GM21825 (cell line): ENCODE measurements around the gene BLOC1S6.
A peak's percentile ranks its signal among the peaks of the same experiment; 100 is the strongest.

ENCODE experiments used
- ATAC-seq: cut with Tn5 transposase; IDR thresholded peaks from one replicate; pipeline ENCODE4 v1.9.1; 2021; ENCODE audit warnings: mild to moderate bottlenecking, moderate library complexity; ENCODE audit not compliant: unreplicated experiment

The BLOC1S6 gene

DNA sequence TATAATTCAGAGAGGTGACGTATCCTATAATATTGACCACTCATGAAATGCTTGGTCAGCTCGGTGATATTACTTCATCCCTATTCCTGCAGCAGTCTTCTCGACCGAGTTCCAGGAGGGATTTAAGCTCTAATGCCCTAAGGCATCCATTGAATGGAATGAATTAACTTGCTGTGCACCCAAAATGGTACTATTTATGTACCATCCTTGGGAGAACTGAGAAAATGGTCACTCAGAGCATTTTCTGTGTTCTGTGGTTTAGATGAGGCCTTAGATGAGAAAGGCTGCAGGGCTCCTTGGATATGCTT is 638 bp downstream of the BLOC1S6 start:
- no peak for ATAC-seq

DNA sequence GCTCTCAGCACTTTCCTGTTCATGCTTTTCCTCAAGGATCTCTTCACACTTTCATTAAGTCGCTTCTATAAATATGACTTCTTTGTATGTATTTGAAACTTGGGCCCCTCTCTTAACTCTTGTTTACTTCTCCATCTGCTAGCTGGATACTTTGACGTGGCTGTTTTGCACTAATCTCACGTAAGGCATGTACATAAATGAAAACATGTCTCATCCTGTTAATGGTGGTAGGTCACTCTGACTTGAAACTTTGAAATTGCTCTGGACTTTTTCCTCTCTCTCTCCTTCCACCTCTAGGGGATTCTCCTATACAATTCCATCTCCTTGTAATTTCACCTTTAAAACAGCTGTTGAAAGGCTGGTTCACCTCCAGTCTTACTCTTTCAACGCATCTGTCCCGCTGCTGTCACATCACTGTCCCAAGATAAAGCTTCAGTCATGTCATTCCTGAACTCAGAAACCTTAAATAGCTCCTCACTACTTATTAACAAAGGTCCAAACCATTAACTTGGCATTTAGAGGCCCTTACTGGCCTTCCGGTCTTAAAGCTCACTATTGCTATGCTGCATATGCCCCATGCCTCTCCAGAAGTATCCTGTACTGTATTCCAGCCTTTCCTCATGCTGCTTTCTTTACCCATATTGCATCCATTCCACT is 1.2 kb downstream of the BLOC1S6 start:
- ATAC-seq: no peak

DNA sequence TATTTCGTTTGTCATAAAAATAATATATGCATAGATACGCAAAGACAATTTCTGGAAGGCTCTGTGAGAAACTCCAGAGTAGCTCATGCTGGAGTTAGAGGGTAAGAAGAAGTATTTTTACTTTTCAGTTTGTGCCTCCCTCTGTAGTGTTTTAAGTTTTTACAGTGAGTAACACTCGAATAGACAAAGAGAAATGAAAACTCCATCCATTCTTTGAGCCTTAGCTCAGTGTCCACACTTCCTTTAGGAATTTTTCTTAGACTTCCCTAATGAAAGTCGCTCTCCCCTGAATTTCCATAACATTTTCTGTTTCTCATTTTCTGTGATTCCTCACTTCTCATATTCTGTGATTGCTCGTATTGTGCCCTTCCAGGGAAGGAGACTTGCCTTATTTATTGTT is 2.1 kb downstream of the BLOC1S6 start:
- ATAC-seq: no peak

DNA sequence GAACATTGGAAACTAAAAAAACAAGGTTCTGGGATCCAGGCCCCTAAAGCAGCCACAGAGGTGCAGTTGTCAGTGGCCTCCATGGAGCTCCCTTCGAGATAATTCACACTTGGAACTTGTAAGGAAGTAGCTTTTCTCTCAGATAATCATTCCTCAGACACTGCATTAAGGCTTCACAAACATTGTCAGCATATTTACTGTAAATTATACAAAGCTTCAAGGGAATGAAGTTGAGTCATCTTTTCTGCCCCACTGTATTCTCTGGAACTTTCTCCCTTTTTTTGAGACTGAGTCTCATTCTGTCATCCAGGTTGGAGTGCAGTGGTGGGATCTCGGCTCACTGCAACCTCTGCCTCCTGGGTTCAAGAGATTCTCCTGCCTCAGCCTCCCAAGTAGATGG is 7.1 kb downstream of the BLOC1S6 start:
- ATAC-seq: no peak

DNA sequence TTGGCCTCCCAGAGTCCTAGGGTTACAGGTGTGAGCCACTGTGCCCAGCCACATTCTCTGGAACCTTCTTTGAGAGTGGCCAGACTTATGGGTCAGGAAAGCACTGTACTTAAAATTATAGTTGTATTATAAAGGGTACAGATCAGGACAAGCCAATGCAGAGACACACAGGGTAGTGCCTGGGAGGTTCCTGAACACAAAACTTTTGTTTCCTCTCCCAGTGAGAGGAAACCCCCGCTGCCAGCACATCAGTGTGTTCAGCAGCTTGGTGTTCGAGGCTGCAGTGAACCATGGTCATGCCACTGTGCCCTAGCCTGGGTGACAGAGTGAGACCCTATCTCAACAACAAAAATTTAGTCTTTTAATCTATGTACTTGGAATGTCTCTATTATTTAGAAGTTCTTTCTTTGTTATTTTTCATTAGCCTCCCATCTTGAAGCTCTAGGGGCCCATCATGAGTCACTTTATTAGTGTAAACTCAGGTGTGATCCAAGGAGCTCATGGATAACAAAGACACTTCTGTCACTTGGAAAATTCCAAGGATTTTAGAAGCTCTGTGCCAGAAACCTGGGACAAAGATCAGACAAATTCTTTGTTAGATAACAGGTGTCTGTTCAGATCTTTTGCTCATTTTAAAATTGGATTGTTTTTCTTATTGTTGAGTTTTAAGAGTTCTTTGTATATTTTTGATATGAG is 7.8 kb downstream of the BLOC1S6 start:
- ATAC-seq: no peak

DNA sequence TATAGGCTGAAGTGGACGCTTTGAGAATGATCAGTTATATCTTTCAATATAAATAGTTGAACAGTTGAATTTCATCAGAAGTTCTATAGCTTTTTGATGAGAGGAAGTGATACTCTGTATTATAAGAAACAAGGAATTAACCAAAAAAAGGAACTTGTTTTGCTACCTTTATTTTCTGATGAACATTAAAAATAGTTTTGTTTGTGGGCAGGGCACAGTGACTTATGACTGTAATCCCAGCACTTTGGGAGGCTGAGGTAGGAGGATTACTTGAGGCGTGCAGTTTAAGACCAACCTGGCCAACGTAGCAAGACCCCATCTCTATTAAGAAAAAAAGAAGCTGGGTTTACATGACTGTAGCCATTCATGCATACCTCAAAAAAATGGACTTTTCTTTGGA is 16.7 kb downstream of the BLOC1S6 start:
- no peak for ATAC-seq

DNA sequence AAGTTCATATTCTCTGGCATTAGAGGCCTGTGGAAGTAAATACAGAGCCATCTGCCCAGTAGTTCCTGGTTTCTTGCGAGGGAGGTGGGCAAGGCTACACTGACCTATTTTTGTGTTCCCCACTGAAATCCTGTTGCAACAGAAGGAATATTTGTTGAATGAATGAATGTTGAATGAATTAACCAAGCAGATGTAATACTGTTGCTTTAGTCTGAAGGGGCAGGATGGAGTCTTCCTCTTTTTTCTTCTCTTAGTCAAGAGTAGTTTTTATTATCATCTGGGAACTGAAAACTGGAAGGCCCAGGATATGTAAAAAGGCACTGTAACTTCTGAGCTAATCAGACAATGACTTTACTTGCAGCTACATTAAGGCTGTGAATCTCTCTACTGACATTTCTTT is 17.1 kb downstream of the BLOC1S6 start:
- no peak for ATAC-seq

DNA sequence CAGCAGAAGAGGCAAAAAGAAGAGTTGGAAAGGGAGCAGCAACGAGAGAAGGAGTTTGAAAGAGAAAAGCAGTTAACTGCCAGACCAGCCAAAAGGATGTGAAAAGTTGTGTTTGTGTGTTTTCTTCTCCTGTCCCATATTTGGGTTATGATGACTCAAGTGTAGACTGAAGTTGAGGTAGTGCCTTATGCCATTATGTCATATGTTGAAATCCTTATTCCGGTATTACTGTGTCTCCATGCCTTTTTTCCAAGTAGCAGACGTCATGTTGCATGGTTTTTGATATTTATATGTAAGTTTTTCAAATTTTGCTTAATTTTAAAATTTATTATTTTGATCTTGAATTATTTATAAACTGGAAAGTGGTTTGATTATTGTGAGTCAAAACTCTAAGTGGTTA is 19.2 kb downstream of the BLOC1S6 start:
- no peak for ATAC-seq

DNA sequence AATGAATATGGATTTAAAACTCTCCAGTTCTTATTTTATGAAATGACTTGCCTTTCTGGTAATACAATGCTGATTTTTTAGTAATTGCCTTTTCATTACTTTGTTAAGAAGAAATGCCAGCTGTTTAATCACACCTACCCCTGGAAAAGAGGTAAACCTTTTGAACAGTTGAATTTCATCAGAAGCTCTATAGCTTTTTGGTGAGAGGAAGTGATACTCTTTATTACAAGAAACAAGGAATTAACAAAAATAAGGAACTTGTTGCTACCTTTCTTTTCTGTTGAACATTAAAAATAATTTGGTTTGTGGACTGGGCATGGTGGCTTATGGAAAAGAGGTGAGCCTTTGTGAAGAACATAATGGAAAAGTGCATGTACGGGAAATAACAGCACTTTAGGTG is 19.7 kb downstream of the BLOC1S6 start:
- ATAC-seq: no peak

DNA sequence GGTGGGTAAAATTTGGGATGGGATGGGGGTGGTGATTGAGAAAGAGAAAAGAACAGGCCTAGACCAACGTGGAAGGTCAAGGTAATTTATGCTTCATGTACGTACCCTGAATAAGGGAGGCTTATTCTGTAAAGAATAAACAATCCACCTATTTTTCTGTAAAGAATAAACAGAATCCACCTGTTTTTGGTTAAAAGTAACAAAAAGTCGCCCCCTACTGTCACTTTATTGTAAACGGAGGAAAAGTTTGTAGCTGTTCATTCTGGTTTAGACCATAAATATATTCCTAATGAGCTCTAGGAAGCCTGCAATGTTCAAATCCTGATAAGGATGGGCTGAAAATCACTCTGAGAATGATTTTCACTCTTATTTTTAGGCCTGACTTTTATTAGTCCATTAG is 24.1 kb downstream of the BLOC1S6 start:
- ATAC-seq: no peak

DNA sequence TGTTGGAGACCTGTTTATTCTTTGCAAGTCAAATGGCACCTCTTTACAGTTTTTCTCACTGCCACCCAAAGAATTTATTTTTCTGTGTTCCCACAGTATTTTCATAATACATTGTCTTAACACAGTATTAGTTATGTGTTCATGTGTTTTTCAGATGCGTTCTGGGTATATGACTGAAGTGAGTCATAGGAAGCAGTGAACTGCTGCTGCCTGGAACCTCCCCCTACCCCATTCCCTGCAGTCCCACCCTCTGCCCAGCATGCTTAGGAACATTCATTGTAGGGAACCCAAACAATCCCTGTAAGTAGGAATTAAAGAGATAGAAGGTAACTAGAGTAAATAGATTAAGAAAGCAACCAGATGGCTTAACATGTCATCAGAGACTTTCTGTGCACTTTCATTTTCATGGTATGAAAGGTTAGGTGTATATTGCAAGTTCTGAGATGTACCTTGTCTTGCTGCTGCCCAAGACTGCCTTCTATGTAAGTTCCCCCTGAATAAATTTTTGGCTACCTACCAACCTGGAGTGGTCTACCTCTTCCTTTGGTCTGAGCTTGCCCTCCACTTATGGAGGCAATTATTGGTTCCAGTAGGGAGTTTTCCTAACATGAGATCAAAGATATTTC is 25.7 kb downstream of the BLOC1S6 start:
- ATAC-seq: no peak

DNA sequence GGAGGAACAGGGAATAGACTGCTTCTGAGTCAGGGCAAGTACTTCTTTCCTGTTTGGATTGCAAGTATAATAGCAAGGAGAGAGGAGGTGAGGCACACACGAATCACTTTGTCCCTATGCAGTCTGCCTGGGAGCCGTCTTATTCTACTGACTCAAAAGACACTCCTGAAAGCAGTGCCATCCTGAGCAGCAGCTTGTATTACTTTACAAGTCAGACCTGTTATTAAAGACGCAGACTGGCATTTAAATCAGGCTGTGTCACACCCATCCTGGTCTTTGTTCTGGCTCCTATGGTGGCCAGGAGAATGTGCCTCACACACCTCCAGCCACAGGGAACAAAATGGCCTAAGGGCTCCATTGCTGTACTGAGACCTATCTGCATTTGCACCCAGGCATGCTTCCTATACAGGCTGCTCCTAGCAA is 29.7 kb downstream of the BLOC1S6 start:
- ATAC-seq: no peak

DNA sequence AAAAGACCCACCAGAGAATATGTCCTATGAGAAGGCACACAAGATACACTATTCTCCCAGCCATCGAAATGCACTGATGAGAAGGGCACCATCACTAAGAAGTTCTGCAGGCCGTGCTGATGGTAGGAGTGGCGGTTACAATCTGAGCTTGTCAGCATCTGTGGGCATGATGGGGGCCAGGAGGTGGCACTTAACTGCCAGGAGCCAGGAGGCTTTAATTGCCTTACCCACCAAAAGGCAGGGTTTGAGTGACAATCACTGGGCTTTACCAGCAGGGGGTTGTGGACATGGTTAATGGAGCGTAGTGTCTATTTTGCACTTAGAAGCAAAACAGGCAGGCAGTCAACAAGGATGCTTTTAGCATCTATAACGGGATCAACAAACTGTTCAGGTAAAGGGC is 31.6 kb downstream of the BLOC1S6 start:
- no peak for ATAC-seq

DNA sequence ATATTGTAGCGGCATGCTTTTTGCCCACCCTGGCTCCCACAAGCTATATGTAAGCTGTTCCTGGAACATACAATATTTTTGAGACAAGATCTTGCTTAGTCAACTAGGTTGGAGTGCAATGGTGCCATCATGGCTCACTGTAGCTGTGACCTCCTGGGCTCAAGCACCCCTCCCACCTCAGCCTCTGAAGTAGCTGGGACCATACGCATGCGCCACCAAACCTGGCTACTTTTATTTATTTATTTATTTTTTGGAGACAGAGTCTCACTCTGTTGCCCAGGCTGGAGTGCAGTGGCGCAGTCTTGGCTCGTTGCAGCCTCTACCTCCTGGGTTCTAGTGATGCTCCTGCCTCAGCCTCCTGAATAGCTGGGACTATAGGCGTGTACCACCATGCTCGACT is 41.0 kb downstream of the BLOC1S6 start:
- no peak for ATAC-seq

DNA sequence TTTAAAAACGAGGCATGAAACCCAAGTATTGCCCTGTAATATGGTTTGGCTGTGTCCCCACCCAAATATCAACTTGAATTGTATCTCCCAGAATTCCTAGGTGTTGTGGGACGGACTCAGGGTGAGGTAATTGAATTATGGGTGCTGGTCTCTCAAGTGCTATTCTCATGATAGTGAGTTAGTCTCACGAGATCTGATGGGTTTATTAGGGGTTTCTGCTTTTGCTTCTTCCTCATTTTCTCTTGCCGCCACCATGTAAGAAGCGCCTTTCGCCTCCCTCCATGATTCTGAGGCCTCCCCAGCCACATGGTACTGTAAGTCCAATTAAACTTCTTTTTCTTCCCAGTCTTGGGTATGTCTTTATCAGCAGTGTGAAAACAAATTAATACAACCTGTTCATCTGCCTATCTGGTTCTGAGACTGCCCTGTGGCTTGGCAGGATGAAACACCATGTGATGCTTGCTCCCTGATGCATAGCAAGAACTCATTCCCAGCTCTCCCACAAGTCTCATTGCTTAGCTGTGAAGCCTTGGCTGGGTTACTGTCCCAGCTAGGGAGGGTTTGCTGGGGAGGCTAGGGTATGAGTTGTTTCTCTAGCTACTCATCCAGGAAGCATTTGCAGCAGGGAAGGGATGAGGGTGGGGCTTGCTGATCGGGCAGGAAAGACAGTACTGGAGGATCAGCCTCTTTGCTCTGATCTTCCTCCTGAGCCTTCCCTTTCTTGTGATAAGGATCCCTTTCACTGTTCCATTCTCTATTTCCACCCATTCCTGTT is 43.9 kb downstream of the BLOC1S6 start:
- no peak for ATAC-seq

DNA sequence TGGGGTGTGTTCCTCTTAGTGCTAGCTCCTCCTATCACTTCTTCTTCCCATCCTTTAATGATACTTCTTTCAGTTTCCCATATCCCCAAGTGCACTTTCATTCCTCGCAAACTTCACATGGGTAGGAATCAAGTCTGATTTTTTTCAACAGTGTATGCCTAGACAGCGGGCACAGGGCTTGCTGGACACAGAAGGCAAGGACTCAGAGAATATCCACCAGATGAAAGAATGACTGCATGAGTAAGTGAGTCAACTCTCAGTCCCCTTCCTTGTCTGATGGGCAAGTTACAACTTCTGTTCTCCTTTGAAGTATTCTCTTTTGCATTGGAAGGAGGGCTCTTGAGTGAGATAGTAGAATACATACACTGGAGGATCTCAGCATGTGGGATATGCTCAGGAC is 44.6 kb downstream of the BLOC1S6 start:
- ATAC-seq: no peak

DNA sequence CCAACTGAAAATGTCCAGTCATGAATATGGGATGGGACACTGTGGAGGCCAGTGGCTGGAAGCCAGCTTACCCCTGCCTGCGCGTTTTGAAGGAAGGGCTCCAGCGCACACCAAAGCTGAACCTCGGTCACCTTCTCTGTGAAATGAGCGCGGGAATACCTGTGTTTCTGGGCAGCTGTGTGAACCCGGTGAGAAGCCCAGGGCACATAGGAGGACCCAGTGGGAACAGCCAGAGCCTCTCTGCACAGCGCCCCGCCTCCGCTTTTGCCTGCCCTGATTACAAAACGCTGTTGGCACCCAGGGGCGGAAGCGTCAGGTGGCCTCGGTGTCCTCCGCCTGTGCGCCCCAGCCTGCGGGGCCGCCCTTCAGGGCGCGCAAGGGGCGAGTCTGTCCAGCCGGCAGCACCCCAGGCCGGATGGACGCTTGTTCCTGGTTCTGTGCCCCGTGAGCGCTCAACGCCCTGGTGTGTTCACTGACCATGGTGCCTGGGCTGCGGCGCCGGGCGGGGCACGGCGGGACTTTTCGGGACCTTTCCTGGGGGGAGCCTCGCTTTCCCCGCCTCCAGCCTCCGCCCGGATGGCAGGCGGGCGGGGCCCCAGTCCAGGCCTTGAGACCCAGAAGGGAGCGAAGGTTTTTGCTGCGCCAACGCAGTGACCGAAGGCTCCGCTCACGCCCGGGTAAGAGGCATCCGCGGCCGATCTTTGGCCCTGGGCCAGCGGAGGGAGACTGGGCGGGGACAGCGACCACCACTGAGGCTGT is 47.4 kb downstream of the BLOC1S6 start, which contains the start of gene SQOR:
Gene SQOR, plus strand, starts transcription at position 598 of the 759 bp plus-strand sequence. CDS start 23,895 bp downstream, outside the sequence.
- peak; percentile 62 for ATAC-seq

DNA sequence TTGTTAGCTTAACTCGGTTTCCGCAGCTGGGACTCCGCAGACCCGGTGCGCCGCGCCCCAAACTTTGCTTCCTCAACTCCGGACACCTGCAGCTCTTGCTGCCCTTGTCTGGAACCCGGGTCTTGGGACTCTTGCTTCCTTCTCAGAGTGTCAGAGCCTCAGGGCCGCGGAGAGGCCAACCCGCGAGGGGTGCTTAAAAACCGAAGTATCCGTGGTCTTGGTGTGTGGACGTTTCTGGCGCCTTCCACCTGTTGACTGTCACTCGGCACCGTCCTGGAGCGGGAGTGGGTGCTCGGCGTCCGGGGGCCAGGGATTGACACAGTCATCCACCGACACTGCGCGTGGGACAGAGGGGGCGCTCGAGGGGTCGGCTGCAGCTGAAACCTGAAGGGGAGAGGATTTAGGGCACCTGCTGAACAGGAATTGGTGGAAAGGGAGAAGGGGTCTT is 48.0 kb downstream of the BLOC1S6 start:
- ATAC-seq: peak; percentile 43

DNA sequence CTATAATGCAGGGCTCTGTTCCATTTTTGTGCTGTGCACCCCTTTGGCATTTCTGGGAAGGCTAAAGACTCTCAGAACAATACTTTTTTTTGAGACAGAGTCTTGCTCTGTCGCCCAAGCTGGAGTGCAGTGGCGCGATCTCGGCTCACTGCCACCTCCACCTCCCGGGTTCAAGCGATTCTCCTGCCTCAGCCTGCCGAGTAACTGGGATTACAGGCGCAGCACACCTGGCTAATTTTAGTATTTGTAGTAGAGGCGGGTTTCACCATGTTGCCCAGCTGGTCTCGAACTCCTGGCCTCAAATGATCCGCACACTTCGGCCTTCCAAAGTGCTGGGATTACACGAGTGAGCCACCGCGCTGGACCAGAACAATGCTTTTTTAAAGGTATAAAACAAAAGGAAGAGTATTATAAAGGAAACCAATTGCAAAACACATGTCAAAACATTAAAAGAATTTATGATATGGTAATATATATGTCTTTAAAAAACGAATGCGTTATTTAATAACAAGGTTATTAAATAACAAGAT is 48.6 kb downstream of the BLOC1S6 start:
- ATAC-seq: no peak

DNA sequence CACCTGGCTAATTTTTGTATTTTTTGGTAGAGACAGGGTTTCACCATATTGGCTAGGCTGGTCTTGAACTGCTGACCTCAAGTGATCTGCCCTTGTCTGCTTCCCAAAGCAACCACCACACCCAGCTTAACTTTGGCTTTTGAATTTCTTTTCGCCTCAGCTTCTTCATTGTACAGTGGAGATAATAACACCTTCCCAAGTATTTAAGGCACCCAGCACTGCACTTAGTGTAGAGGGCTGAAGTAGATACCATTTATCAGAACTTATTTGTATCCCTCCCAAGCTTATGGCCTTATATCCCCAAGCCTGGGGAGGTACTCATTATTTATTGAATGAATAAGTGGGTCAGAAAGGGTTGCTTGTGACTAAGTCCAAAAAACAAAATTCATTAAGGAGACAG is 50.0 kb downstream of the BLOC1S6 start:
- ATAC-seq: no peak
